Astrocyte of the spinal cord (primary cell): ENCODE measurements around the gene C2CD5.
A peak's percentile ranks its signal among the peaks of the same experiment; 100 is the strongest.

Source experiments
- DNase-seq: peaks from one replicate; pipeline ENCODE4 v3.0.0; 2011; ENCODE audit warnings: low read depth, low spot score
- H3K4me3 ChIP-seq: 2 replicates; pipeline ENCODE4 v1.5.1; 2011; ENCODE audit warnings: low read depth, mild to moderate bottlenecking, low read length, moderate library complexity
- in situ Hi-C: cut with HindIII; loops from 2 replicates; pipeline ENCODE4 v1.10.0; 2017; ENCODE audit warnings: low sequenced_read_pairs
- TF ChIP-seq, protein P1 (sequence below): IDR thresholded peaks from 2 replicates; pipeline ENCODE4 v1.5.1; 2012; ENCODE audit warnings: low read depth, mild to moderate bottlenecking, low read length, inconsistent platforms

The C2CD5 gene, protein sequence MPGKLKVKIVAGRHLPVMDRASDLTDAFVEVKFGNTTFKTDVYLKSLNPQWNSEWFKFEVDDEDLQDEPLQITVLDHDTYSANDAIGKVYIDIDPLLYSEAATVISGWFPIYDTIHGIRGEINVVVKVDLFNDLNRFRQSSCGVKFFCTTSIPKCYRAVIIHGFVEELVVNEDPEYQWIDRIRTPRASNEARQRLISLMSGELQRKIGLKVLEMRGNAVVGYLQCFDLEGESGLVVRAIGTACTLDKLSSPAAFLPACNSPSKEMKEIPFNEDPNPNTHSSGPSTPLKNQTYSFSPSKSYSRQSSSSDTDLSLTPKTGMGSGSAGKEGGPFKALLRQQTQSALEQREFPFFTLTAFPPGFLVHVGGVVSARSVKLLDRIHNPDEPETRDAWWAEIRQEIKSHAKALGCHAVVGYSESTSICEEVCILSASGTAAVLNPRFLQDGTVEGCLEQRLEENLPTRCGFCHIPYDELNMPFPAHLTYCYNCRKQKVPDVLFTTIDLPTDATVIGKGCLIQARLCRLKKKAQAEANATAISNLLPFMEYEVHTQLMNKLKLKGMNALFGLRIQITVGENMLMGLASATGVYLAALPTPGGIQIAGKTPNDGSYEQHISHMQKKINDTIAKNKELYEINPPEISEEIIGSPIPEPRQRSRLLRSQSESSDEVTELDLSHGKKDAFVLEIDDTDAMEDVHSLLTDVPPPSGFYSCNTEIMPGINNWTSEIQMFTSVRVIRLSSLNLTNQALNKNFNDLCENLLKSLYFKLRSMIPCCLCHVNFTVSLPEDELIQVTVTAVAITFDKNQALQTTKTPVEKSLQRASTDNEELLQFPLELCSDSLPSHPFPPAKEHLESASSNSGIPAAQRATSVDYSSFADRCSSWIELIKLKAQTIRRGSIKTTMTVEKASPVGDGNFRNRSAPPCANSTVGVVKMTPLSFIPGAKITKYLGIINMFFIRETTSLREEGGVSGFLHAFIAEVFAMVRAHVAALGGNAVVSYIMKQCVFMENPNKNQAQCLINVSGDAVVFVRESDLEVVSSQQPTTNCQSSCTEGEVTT

DNA sequence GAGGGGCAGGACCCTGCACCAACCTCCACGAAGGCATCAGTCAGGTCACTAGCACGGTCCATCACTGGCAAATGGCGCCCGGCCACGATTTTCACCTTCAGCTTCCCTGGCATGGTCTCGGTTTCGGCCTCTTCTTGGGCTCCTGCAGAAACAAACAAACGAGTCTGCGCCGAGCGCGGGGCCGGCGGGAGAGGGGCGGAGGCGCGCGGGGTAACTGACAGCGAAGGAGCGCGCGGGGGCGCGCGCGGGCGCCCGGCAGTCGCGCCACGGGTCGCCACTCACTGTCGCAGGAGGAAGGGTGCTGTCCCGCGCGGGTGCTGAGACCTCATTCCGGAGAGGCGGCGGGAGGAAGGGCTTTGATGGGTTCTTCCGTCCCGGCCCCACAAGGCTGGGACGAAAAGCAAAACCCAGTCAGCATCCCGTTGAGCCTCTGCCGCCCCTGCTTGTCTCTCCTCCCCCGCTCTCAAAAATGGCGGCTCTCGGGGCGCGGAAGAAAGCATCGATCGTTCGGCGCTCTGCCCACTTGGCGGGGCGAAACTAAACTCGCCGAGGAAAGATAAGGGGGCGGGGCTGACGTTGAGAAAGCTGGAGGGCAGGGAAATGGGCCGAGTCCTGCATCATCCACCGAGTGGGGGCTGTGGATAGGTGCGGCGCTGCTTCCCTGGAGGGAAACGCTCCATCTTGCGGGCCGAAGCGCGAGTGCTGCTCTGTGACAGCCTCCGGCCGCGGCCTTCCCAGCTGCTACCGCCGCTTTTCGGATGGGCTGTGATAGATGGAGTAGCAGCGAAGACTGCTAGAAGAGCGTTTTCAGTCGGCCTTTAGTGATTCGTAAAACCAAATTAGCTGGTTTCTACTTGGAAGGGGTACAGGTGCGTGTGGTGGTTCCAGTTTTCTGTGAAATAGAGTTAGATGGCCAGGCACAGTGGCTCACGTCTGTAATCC lies at the start of gene C2CD5:
TSS of gene C2CD5 (minus strand) at position 505 of the 942 bp plus-strand sequence. CDS start at position 113, 392 bp downstream.
- in situ Hi-C loops: no loop called here
- H3K4me3 ChIP-seq: peak within 1 kb of the TSS; percentile 94
- TF ChIP-seq, protein P1, sequence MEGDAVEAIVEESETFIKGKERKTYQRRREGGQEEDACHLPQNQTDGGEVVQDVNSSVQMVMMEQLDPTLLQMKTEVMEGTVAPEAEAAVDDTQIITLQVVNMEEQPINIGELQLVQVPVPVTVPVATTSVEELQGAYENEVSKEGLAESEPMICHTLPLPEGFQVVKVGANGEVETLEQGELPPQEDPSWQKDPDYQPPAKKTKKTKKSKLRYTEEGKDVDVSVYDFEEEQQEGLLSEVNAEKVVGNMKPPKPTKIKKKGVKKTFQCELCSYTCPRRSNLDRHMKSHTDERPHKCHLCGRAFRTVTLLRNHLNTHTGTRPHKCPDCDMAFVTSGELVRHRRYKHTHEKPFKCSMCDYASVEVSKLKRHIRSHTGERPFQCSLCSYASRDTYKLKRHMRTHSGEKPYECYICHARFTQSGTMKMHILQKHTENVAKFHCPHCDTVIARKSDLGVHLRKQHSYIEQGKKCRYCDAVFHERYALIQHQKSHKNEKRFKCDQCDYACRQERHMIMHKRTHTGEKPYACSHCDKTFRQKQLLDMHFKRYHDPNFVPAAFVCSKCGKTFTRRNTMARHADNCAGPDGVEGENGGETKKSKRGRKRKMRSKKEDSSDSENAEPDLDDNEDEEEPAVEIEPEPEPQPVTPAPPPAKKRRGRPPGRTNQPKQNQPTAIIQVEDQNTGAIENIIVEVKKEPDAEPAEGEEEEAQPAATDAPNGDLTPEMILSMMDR: peak; percentile 39
- DNase-seq: peak; percentile 98

DNA sequence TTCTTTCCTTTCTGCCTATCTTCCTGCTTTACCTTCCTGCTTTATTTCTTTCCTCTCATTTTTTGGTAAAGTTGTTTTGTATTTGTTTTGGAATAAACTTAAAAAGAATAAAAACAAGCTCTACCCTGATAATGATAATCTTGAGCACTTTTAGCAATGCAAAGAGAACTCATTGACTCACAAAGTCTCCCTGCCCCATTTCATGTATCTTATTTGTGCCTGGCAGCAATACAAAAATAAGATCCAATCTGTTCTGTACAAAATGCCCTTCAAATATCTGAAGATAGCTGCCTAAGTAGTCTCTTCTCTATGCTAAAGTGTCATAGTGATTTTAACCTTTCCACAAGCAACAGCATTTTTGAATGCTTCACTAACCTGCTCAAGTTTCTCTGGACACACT lies 49.5 kb upstream of the C2CD5 start:
- TF ChIP-seq, protein P1: no peak
- no peak for DNase-seq
- H3K4me3 ChIP-seq: no peak overlapping the region
- in situ Hi-C loops: no loop called here

DNA sequence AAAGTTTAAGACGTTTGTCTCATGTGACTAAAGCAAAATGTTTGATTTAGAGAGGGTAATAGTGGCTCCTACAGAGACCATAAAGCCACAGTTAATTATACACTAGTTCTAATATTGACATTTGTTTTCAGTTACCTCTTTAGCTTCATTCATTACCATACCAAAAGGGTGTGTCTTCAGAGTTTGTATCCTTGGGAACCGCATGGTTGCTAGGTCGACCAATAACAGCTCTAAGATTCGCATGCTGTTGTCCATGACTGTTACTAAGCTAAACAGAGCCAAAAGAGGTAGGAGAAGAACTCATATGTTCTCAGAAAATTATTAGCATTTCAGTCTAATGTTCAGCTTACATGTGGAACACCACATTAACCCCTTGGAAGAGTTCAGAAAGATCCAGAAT lies 44.5 kb upstream of the C2CD5 start:
- TF ChIP-seq, protein P1: no peak
- H3K4me3 ChIP-seq: no peak overlapping the region
- DNase-seq: no peak
- in situ Hi-C loops: no loop called here

DNA sequence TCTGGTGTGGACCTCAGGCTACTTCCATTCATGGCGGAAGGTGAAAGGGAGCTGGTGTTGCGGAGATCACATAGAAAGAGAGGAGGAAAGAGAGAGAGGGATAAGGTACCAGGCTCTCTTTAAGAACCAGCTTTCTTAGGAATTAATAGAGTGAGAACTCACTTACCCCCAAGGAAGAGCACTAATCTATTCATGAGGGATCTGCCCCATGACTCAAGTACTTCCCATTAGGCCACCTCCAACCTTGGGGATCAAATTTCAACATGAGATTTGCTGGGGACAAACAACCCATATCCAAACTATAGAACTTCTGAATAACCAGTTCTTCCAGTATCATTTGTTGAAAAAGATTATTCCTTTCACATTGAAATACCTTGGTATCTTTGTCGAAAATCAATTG lies 34.0 kb upstream of the C2CD5 start:
- TF ChIP-seq, protein P1: no peak
- H3K4me3 ChIP-seq: no peak overlapping the region
- no peak for DNase-seq
- in situ Hi-C loops: no loop called here

DNA sequence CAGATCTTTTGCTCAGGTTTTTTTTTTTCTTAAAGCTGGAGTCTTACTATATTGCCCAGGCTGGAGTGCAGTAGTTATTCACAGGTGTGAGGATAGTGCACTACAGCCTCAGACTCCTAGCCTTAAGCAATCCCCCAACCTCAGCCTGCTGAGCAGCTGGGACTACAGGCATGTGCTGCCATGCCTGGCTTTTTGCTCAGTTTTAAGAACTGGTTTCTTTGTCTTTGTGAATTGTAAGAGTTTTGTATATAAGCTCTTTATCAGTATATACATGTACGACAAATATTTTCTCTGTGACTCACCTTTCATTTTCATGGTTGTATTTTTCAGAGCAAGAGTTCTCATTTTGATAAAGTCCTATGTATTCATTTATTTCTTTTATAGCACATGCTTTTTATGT lies 33.3 kb upstream of the C2CD5 start:
- in situ Hi-C loops: no loop called here
- H3K4me3 ChIP-seq: no peak overlapping the region
- TF ChIP-seq, protein P1: no peak
- no peak for DNase-seq
